Type B pancreatic cell (in vitro differentiated cells): Measurements from ENCODE around the gene C22orf39. TPM values are rescaled to one million over a fixed set of nuclear protein-coding genes. Genes with fewer than 3 reads are reported as not detected.
A peak's percentile ranks its signal among the peaks of the same experiment; 100 is the strongest.

Experiments used
- DNase-seq: peaks from one replicate; pipeline ENCODE4 v3.0.0; 2021; ENCODE audit warnings: mixed read lengths; ENCODE audit not compliant: unreplicated experiment; ENCODE audit errors: extremely low spot score
- H3K27ac Mint-ChIP-seq: 2 replicates; pipeline ENCODE4 v1.8.0; 2021; ENCODE audit warnings: mild to moderate bottlenecking, mixed read lengths
- H3K27me3 Mint-ChIP-seq: 2 replicates; pipeline ENCODE4 v1.8.0; 2021; ENCODE audit warnings: mixed read lengths
- H3K36me3 Mint-ChIP-seq: 2 replicates; pipeline ENCODE4 v1.8.0; 2021; ENCODE audit warnings: mixed read lengths
- H3K4me1 Mint-ChIP-seq: one replicate; pipeline ENCODE4 v1.8.0; 2021; ENCODE audit warnings: mixed read lengths; ENCODE audit not compliant: unreplicated experiment
- H3K4me3 Mint-ChIP-seq: 2 replicates; pipeline ENCODE4 v1.8.0; 2021; ENCODE audit warnings: mild to moderate bottlenecking, mixed read lengths
- H3K9me3 Mint-ChIP-seq: 2 replicates; pipeline ENCODE4 v1.8.0; 2021; ENCODE audit warnings: mixed read lengths
- CTCF ChIP-seq: fragments of 200-600 bp; sonication (generic); conservative IDR thresholded peaks from 2 replicates; pipeline ENCODE4 v1.5.0; 2021; ENCODE audit warnings: antibody characterized with exemption, mild to moderate bottlenecking
- total RNA-seq: library from RNA; stranded (reverse); gene quantifications from 2 replicates; pipeline ENCODE4 v1.2.1, GENCODE V29; 2021; ENCODE audit warnings: low replicate concordance

Gene C22orf39
- total RNA-seq, 1 donor from 2014 or later: 30.3 TPM

DNA sequence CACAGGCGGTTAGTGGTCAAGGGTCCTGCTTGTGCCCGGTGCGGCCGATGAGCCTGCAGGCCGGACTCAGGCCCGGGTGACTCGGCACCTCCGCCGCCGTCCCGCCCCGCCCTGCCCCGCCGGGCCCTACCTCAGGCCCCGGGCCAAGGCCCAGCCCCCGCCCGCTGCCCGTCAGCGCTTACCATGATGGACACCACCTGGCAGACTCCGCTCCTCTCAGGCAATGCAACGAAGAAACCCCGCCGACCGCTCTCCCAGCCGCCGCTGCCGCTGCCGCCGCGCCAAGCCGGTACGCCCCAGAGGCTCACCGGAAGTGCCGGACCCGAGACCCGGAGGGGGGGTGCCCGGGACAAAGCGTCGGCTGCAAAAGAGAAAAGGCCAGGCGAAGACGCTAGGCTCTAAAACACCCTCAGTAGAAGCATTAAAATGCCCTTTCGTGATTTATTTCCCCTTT, 31.4 kb upstream of the C22orf39 start, which contains the start of gene UFD1:
Gene UFD1, minus strand, starts transcription at position 293 of the 454 bp plus-strand sequence. Its CDS starts 108 bp downstream, at position 185.
- Mint-ChIP-seq H3K4me1 (peaks cover 26% of the 10 kb centered on the region), H3K27ac (peak within 1 kb of the TSS; percentile 100), H3K36me3 (peaks cover 5% of the 10 kb centered on the region), H3K9me3 (no peaks in the 10 kb centered on the region), H3K27me3 (no peaks in the 10 kb centered on the region), H3K4me3 (peak within 1 kb of the TSS; percentile 99)
- no peak for TF ChIP-seq CTCF
- DNase-seq: peak; percentile 81

- no peaks in the 10 kb centered on the region for H3K36me3 Mint-ChIP-seq
- peak overlapping the region; percentile 75 for H3K27ac Mint-ChIP-seq
- peaks cover 26% of the 10 kb centered on the region for H3K4me1 Mint-ChIP-seq
- TF ChIP-seq CTCF: no peak
- H3K9me3 Mint-ChIP-seq: no peaks in the 10 kb centered on the region
- DNase-seq: no peak
- peak overlapping the region; percentile 99 for H3K4me3 Mint-ChIP-seq
- no peaks in the 10 kb centered on the region for H3K27me3 Mint-ChIP-seq
Observed at GRCh38 chr22:19478045-19478900, 30.8 kb upstream of the C22orf39 start.

GRCh38 chr22:19477321-19478044, 30.0 kb upstream of the C22orf39 start:
- Mint-ChIP-seq H3K4me1 (peaks cover 26% of the 10 kb centered on the region), H3K27me3 (no peaks in the 10 kb centered on the region), H3K4me3 (peak overlapping the region; percentile 99), H3K27ac (peak overlapping the region; percentile 75), H3K36me3 (no peaks in the 10 kb centered on the region), H3K9me3 (no peaks in the 10 kb centered on the region)
- DNase-seq: no peak
- no peak for TF ChIP-seq CTCF

DNA sequence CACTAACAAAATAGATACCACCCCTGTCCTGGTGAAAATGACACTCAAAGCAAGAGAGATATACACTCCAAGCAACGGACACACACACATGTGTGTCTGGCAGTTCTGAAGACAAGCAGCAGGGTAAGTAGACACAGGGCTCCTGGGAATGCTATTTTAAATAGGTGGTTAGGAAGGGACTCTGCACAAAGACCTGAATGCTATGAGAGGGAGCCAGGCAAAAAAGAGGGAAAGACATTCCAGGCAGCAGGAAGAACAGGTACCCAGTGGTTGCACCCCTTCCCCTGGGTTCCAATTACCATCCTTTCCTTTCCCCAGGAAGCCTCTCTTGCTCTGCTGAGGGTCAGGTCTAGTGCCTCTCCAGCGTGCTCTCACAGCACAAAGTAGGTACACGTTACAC, 28.5 kb upstream of the C22orf39 start:
- no peak overlapping the region for H3K27ac Mint-ChIP-seq
- TF ChIP-seq CTCF: no peak
- H3K4me3 Mint-ChIP-seq: peak overlapping the region; percentile 54
- peaks cover 2% of the 10 kb centered on the region for H3K36me3 Mint-ChIP-seq
- H3K9me3 Mint-ChIP-seq: no peaks in the 10 kb centered on the region
- no peaks in the 10 kb centered on the region for H3K27me3 Mint-ChIP-seq
- DNase-seq: no peak
- H3K4me1 Mint-ChIP-seq: peaks cover 25% of the 10 kb centered on the region

GRCh38 chr22:19473578-19473977, 26.1 kb upstream of the C22orf39 start:
- peaks cover 13% of the 10 kb centered on the region for H3K4me1 Mint-ChIP-seq
- H3K4me3 Mint-ChIP-seq: no peak overlapping the region
- DNase-seq: no peak
- peak; percentile 19 for TF ChIP-seq CTCF
- no peaks in the 10 kb centered on the region for H3K27me3 Mint-ChIP-seq
- no peaks in the 10 kb centered on the region for H3K9me3 Mint-ChIP-seq
- peaks cover 8% of the 10 kb centered on the region for H3K36me3 Mint-ChIP-seq
- no peak overlapping the region for H3K27ac Mint-ChIP-seq
